ENCODE data around the gene CTCF. TPM values are rescaled to one million over a fixed set of nuclear protein-coding genes. Genes with fewer than 3 reads are reported as not detected.

CTCF gene
- total and polyA plus RNA-seq, 7 experiments from 2014 or later, result 49.8 to 78.6 (median 59.8) TPM

DNA sequence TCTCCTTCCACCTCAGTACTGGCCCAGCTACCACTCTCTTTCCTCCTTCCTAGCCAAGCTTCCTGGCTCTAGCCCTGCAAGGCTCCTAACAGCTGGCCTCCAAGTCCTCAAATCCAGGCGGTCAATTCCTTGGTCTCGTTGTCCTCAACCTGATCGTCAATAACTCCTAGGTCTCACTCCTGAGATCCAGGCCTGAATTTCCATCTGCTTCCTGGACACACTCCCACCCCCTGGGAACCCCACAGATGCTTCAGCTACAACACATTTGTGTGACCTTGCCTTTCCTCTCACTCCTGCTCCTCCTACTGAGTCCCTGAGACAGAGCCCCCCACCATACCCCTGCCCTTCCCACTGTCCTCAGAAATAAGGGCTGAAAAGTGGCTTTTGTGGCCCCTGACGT, 101.9 kb downstream of the CTCF start:
- POLR2A ChIA-PET, result interaction anchor here (0.5 to 1.5 kb wide), 6 partner anchors 10 to 127 kb away, joined by 3 to 5 read pairs (median 3); partner anchors contain the start of gene CTCF
- CTCF ChIA-PET, result interaction anchor here (1.5 to 3.1 kb wide), 2 partner anchors 18 to 143 kb away, joined by 5 to 17 read pairs; no protein-coding TSS in a partner anchor
- no peak overlapping the region for H3K4me3 ChIP-seq (ENCODE audit: low read length)
- no peaks in the 10 kb centered on the region for H3K27me3 ChIP-seq (ENCODE audit: control insufficient read depth in 2 of 2, insufficient read depth in 2 of 2, low read length in 2 of 2)
- no peak for ATAC-seq
- H3K36me3 ChIP-seq (ENCODE audit: control insufficient read depth in 2 of 3, insufficient read depth in 3 of 3, low read length in 3 of 3), result peaks cover 0 to 7% (median 0%) of the 10 kb centered on the region in 3 experiments
- peak overlapping the region in 7 of 9 donors; percentile 29 to 79 (median 72) for H3K27ac Mint-ChIP-seq
- no peaks in the 10 kb centered on the region for H3K9me3 ChIP-seq (ENCODE audit: control insufficient read depth in 2 of 3, low read length in 3 of 3)
- no peaks in the 10 kb centered on the region for H3K27me3 Mint-ChIP-seq
- H3K4me3 Mint-ChIP-seq, result peak overlapping the region in 3 of 10 donors; percentile 3 to 13 (median 11)
- peaks cover 12 to 39% (median 20%) of the 10 kb centered on the region in 7 donors for H3K4me1 Mint-ChIP-seq
- peaks cover 16 to 22% of the 10 kb centered on the region in 2 donors for H3K4me1 ChIP-seq (ENCODE audit: control insufficient read depth in 2 of 2, insufficient read depth in 2 of 2, low read length in 2 of 2)
- H3K36me3 Mint-ChIP-seq, result no peaks in the 10 kb centered on the region
- H3K9me3 Mint-ChIP-seq, result peaks cover 0 to 4% (median 0%) of the 10 kb centered on the region in 11 donors
- intact Hi-C loops (cut with micrococcal nuclease), result loop anchor here (10.0 kb wide), 4 partner anchors 171 to 571 kb away; partner anchors contain the start of genes ESRP2 (in 1 of the 2) and PSKH1 (in 1 of the 2)
- DNase-seq, result no peak
- no peak overlapping the region for H3K27ac ChIP-seq (ENCODE audit: low read depth, low read length)

DNA sequence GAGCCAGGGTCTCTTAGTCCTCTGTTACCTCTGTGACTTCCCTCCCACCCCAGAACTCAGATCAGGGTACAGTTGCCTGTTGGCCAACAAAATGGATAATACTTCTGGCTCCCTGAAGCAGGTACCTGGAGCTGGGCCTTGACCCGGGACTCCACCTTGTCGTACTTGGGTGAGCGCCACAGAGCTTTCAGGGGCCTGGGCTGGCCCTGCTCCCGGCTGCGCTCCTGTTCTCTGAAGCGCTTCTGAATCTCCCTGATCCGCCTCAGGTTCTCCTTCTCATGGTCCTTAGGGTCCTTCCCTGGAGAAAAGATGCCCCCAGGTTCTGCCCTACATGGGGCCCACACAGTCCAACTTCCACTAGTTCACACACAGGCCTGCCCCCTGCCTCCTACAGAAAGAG, 102.5 kb downstream of the CTCF start:
- ChIA-PET CTCF (interaction anchor here (1.2 to 3.1 kb wide), 3 partner anchors 18 to 144 kb away, joined by 5 to 17 read pairs (median 5); no protein-coding TSS in a partner anchor), POLR2A (interaction anchor here (0.6 to 1.6 kb wide), 4 partner anchors 20 to 143 kb away, joined by 3 to 6 read pairs (median 3); partner anchors contain the start of gene CARMIL2)
- intact Hi-C loops (cut with micrococcal nuclease), result loop anchor here (10.0 kb wide), 4 partner anchors 170 to 570 kb away; partner anchors contain the start of genes ESRP2 (in 1 of the 2) and PSKH1 (in 1 of the 2)
- H3K27me3 ChIP-seq (ENCODE audit: control insufficient read depth in 2 of 2, insufficient read depth in 2 of 2, low read length in 2 of 2), result no peaks in the 10 kb centered on the region
- Mint-ChIP-seq H3K4me3 (peak overlapping the region in 8 of 10 donors; percentile 13 to 91 (median 38)), H3K9me3 (peaks cover 0 to 4% (median 0%) of the 10 kb centered on the region in 11 donors), H3K4me1 (peaks cover 8 to 39% (median 20%) of the 10 kb centered on the region in 7 donors), H3K27me3 (no peaks in the 10 kb centered on the region), H3K36me3 (no peaks in the 10 kb centered on the region), H3K27ac (peak overlapping the region in 4 of 9 donors; percentile 36 to 79 (median 74))
- no peak overlapping the region for H3K4me3 ChIP-seq (ENCODE audit: low read length)
- DNase-seq (no peak), ATAC-seq (no peak)
- H3K36me3 ChIP-seq (ENCODE audit: control insufficient read depth in 2 of 3, insufficient read depth in 3 of 3, low read length in 3 of 3), result peaks cover 0 to 4% (median 0%) of the 10 kb centered on the region in 3 experiments
- peaks cover 14 to 21% of the 10 kb centered on the region in 2 donors for H3K4me1 ChIP-seq (ENCODE audit: control insufficient read depth in 2 of 2, insufficient read depth in 2 of 2, low read length in 2 of 2)
- no peak overlapping the region for H3K27ac ChIP-seq (ENCODE audit: low read depth, low read length)
- H3K9me3 ChIP-seq (ENCODE audit: control insufficient read depth in 2 of 3, low read length in 3 of 3), result no peaks in the 10 kb centered on the region

DNA sequence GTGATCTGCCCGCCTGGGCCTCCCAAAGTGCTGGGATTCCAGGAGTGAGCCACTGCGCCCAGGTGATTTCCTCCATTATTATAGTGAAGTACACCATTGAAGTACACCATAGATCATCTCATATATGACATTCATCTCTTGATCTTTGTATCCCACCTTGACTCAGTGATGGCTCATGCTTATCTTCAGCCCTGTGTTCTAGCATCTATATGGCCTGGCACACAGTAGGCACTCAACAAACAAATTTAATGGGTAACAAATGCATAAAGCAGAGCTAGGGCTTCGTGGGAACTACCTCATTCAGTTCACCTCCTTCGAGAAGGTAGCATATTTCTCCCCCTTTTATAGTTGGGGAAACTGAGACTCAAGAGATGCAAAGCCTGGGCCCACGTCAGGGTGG, 103.3 kb downstream of the CTCF start:
- Histone ChIP-seq H3K4me3 (ENCODE audit: low read length) (no peak overlapping the region), H3K27ac (ENCODE audit: low read depth, low read length) (no peak overlapping the region), H3K27me3 (ENCODE audit: control insufficient read depth in 2 of 2, insufficient read depth in 2 of 2, low read length in 2 of 2) (no peaks in the 10 kb centered on the region), H3K9me3 (ENCODE audit: control insufficient read depth in 2 of 3, low read length in 3 of 3) (no peaks in the 10 kb centered on the region), H3K4me1 (ENCODE audit: control insufficient read depth in 2 of 2, insufficient read depth in 2 of 2, low read length in 2 of 2) (peaks cover 14 to 21% of the 10 kb centered on the region in 2 donors), H3K36me3 (ENCODE audit: control insufficient read depth in 2 of 3, insufficient read depth in 3 of 3, low read length in 3 of 3) (no peaks in the 10 kb centered on the region)
- peak overlapping the region; percentile 47 to 91 (median 62) for H3K4me3 Mint-ChIP-seq
- peaks cover 0 to 4% (median 0%) of the 10 kb centered on the region in 11 donors for H3K9me3 Mint-ChIP-seq
- no peak for DNase-seq
- H3K36me3 Mint-ChIP-seq, result no peaks in the 10 kb centered on the region
- intact Hi-C loops (cut with micrococcal nuclease), result loop anchor here (10.0 kb wide), 4 partner anchors 169 to 569 kb away; partner anchors contain the start of genes ESRP2 (in 1 of the 2) and PSKH1 (in 1 of the 2)
- ChIA-PET POLR2A (interaction anchor here (0.5 to 3.1 kb wide), 9 partner anchors 21 to 631 kb away, joined by 3 to 23 read pairs (median 4); partner anchors contain the start of genes CARMIL2, CTCF and PSMB10), CTCF (interaction anchor here (1.2 to 3.1 kb wide), 3 partner anchors 19 to 145 kb away, joined by 5 to 17 read pairs (median 5); no protein-coding TSS in a partner anchor)
- no peaks in the 10 kb centered on the region for H3K27me3 Mint-ChIP-seq
- ATAC-seq, result no peak
- H3K4me1 Mint-ChIP-seq, result peaks cover 8 to 38% (median 20%) of the 10 kb centered on the region in 7 donors
- peak overlapping the region in 5 of 9 donors; percentile 21 to 72 (median 25) for H3K27ac Mint-ChIP-seq

DNA sequence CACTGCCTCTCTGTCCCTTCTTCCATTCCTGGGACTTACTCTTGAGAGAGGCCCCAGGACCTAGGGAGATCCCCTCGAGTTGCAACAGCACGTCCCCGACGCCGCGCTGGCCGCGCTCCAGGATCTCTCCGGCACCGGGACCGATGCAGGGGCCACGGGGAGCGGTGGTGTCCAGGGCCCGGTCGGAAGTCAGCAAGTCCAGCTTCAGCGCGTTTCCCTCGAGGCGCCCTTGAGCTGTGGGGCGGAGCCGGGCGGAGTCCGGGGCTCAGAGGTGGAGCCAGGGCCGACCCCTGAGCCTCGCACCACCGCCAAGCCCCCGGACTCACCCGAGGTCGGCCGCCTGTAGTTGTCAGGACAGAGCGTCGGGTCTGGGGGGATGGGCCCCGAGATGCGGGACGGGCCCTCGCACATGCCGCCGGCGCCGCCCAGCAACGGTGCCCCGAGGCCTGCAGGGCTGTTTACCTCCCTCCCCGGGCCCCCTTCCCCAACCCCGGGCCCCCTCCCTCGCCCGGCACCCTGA, 103.8 kb downstream of the CTCF start:
- Histone ChIP-seq H3K27me3 (ENCODE audit: control insufficient read depth in 2 of 2, insufficient read depth in 2 of 2, low read length in 2 of 2) (no peaks in the 10 kb centered on the region), H3K4me3 (ENCODE audit: low read length) (peak overlapping the region; percentile 56), H3K4me1 (ENCODE audit: control insufficient read depth in 2 of 2, insufficient read depth in 2 of 2, low read length in 2 of 2) (peaks cover 14 to 20% of the 10 kb centered on the region in 2 donors), H3K27ac (ENCODE audit: low read depth, low read length) (peak overlapping the region; percentile 73), H3K9me3 (ENCODE audit: control insufficient read depth in 2 of 3, low read length in 3 of 3) (no peaks in the 10 kb centered on the region), H3K36me3 (ENCODE audit: control insufficient read depth in 2 of 3, insufficient read depth in 3 of 3, low read length in 3 of 3) (no peaks in the 10 kb centered on the region)
- Mint-ChIP-seq H3K36me3 (no peaks in the 10 kb centered on the region), H3K27me3 (no peaks in the 10 kb centered on the region), H3K4me3 (peak overlapping the region; percentile 45 to 91 (median 66)), H3K4me1 (peaks cover 8 to 35% (median 19%) of the 10 kb centered on the region in 7 donors), H3K9me3 (peaks cover 0 to 3% (median 0%) of the 10 kb centered on the region in 11 donors), H3K27ac (peak overlapping the region in 3 of 9 donors; percentile 21 to 42 (median 25))
- DNase-seq, result peak in 1 of 9 donors; percentile 29
- ATAC-seq, result peak; percentile 0
- POLR2A ChIA-PET, result interaction anchor here (0.6 to 3.1 kb wide), 13 partner anchors 21 to 631 kb away, joined by 3 to 41 read pairs (median 6); partner anchors contain the start of genes ATP6V0D1, CARMIL2, CTCF and PSMB10
- intact Hi-C loops (cut with micrococcal nuclease), result loop anchor here (1.0 to 10.0 kb wide), 9 partner anchors 21 to 569 kb away; partner anchors contain the start of genes ATP6V0D1 (in 1 of the 2), CARMIL2 (in 1 of the 2), CTCF (in 1 of the 2) and ESRP2 (in 1 of the 2)
- CTCF ChIA-PET, result interaction anchor here (1.0 to 9.1 kb wide), 7 partner anchors 21 to 149 kb away, joined by 3 to 85 read pairs (median 7); partner anchors contain the start of genes CARMIL2 and RIPOR1

DNA sequence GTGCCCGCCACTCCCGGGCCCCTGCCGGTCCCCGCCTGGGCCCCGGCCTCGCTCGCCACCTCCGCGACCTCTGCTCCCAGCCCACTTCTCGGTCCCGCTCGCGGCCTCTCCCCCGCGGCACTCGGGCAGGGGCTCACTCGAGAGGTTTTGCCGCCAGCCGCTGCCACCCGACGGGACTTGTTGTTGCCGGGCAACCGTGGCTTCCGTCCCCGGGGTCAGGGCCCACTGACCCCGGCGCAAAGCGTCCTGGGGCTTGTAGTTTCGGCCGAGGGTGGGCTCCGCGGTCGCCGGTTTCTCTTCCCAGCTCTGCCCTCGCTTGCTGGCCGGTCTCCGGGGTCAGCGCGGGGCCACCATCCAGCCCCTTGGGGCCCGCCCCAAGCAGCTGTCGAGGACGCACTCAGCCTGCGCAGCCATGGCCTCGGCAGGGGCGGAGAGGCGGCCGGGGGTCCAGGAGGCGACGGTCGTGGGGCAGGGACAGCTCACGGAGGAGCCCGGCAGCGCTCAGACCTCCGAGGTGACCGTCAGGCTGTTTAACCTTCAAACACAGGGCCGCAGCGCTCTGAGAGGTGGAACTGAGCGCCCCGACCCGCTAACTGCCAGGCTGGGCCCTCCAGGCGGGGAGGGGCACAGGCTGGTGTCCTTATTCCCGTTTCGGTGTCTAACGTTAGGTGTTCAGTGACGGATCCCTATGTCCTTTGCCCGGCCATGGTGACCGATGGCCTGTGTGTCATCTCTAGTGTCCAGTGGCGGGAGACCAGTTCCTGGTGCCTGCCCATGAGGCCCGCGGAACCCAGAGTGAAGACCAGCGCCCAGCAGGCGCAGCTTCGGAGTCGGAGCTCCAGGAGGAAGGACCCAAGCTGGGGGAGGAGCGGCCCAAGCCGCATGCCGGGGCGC, 104.5 kb downstream of the CTCF start, which contains the start of the genes C16orf86 and ENKD1:
C16orf86 (plus strand) TSS at position 256 of the 894 bp plus-strand sequence; CDS start at position 413, 157 bp downstream.
ENKD1 (minus strand) TSS at position 192 of the 894 bp plus-strand sequence. CDS start 308 bp downstream, outside the sequence.
- intact Hi-C loops (cut with micrococcal nuclease), result loop anchor here (1.0 to 10.0 kb wide), 9 partner anchors 22 to 568 kb away; partner anchors contain the start of genes ATP6V0D1 (in 1 of the 2), CARMIL2 (in 1 of the 2), CTCF (in 1 of the 2) and ESRP2 (in 1 of the 2)
- peaks cover 6 to 28% (median 17%) of the 10 kb centered on the region in 7 donors for H3K4me1 Mint-ChIP-seq
- ATAC-seq, result peak; percentile 75
- Histone ChIP-seq H3K4me3 (ENCODE audit: low read length) (peak within 1 kb of the TSS; percentile 56), H3K9me3 (ENCODE audit: control insufficient read depth in 2 of 3, low read length in 3 of 3) (no peaks in the 10 kb centered on the region), H3K27me3 (ENCODE audit: control insufficient read depth in 2 of 2, insufficient read depth in 2 of 2, low read length in 2 of 2) (no peaks in the 10 kb centered on the region), H3K27ac (ENCODE audit: low read depth, low read length) (peak within 1 kb of the TSS; percentile 73), H3K36me3 (ENCODE audit: control insufficient read depth in 2 of 3, insufficient read depth in 3 of 3, low read length in 3 of 3) (no peaks in the 10 kb centered on the region), H3K4me1 (ENCODE audit: control insufficient read depth in 2 of 2, insufficient read depth in 2 of 2, low read length in 2 of 2) (peaks cover 9 to 13% of the 10 kb centered on the region in 2 donors)
- no peaks in the 10 kb centered on the region for H3K27me3 Mint-ChIP-seq
- ChIA-PET CTCF (interaction anchor here (0.6 to 9.1 kb wide), 25 partner anchors 8 to 557 kb away, joined by 3 to 85 read pairs (median 4); partner anchors contain the start of genes ATP6V0D1, CARMIL2, CTCF and RIPOR1), POLR2A (interaction anchor here (0.6 to 3.1 kb wide), 19 partner anchors 8 to 439 kb away, joined by 3 to 41 read pairs (median 4); partner anchors contain the start of genes AGRP, ATP6V0D1, CARMIL2 and CTCF)
- H3K27ac Mint-ChIP-seq, result peak within 1 kb of the TSS in 8 of 9 donors; percentile 25 to 87 (median 72)
- H3K9me3 Mint-ChIP-seq, result peaks cover 0 to 1% (median 0%) of the 10 kb centered on the region in 11 donors
- peak; percentile 68 to 81 (median 77) for DNase-seq
- peak within 1 kb of the TSS; percentile 65 to 96 (median 83) for H3K4me3 Mint-ChIP-seq
- no peaks in the 10 kb centered on the region for H3K36me3 Mint-ChIP-seq

All from naive thymus-derived CD4-positive, alpha-beta T cell (primary cell).